Measurements from ENCODE around the gene DNAJC11.
"Not testable (repeated sequence)": the region's sequence is repeated elsewhere in the genome, so short reads cannot be mapped to it uniquely, and the experiment has no call there.

The DNAJC11 gene

DNA sequence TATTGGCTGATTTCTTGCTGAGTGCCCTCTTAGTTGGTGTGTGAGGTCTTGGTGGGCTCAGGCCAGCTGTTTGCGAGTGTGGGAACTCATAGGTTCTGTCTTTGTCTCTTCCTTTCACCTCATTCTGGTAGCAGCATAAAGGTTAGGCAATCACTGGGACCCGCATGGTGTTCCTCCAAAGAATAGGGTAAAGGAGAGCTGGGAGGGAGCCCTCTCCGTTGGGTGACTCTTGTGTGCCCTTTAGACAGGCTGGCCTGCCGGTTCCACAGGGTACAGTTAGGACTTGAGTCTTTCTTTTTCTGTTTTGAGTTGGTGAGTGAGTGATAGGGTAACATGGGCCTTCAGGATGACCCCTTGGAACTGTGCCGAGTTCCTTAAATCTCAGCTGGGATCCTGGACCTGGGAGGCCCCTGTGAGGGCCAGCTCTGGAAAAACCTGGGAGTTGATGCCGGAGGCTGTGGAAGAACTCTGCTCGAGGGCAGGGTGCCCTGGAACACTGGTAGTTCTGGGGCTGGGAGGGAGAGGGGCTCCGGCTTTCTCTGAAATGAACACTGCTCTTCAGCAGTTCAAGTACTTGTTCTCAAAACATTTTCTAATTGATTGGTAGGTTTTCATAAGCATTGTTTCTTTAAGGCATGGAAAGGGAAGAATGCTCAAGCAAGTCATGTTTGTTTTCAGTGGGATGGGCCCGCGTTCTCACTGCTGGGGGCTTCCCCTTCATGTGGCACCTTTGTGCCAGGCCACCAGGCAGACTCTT lies 79.0 kb downstream of the DNAJC11 start:
- no peak for DNase-seq

DNA sequence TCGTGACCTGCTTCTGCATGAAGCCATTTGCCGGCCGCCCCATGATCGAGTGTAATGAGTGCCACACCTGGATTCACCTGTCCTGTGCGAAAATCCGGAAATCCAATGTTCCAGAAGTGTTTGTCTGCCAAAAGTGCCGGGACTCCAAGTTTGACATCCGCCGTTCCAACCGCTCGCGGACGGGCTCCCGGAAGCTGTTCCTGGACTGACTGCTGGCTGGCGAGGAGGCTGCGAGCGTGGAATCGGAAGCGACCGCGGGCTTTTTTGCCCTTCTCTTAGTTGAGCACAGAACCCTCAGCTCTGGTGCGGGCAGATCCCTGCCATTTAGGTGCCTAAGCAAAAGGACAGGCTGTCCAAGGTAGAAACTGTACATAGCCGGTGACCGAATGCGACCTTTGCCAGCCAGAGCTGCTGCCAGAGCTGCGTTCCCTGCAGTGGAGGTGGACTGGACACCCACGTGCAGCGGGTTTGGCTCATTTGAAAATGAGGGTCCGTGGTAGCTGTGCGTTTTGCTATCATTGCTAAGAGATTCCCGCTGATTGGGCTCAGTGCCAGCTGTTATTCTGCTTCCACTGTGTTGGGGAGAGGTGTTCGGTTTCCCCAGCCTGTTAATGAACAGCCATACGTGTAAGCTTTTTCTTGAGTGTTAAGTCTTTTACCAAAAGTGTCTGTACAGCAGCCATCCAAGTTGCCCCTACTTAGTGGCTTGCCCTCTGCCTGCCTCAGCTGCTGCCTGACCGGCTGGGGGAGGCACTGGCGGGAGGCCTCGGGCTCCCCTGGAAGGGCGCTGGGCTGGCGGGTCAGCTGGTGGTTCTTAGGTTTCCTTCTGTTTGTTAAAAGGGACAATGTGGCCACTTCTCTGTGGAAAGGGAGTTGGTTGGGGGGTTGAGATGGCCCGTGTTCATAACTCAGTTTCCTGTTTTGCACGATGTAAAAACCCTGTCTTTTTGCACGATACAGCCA lies 79.9 kb downstream of the DNAJC11 start:
- DNase-seq, result no peak

DNA sequence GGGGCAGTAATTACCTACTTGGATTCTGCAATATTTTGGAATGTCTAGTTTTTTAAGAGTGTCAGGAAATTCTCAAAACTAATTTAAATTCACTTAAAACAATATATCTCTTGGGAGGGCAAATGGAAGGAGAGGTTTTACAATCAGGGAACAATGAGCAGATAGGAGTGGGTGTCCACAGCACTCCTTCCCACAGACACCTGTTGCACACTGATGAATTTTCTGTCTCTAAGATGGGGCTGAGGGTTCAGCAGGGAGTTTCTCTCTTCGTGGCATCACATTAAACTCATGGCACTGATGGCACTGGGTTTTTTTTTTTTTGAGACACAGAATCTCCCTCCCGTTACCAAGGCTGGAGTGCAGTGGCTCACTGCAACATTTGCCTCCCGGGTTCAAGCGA lies 82.6 kb downstream of the DNAJC11 start:
- no peak for DNase-seq

DNA sequence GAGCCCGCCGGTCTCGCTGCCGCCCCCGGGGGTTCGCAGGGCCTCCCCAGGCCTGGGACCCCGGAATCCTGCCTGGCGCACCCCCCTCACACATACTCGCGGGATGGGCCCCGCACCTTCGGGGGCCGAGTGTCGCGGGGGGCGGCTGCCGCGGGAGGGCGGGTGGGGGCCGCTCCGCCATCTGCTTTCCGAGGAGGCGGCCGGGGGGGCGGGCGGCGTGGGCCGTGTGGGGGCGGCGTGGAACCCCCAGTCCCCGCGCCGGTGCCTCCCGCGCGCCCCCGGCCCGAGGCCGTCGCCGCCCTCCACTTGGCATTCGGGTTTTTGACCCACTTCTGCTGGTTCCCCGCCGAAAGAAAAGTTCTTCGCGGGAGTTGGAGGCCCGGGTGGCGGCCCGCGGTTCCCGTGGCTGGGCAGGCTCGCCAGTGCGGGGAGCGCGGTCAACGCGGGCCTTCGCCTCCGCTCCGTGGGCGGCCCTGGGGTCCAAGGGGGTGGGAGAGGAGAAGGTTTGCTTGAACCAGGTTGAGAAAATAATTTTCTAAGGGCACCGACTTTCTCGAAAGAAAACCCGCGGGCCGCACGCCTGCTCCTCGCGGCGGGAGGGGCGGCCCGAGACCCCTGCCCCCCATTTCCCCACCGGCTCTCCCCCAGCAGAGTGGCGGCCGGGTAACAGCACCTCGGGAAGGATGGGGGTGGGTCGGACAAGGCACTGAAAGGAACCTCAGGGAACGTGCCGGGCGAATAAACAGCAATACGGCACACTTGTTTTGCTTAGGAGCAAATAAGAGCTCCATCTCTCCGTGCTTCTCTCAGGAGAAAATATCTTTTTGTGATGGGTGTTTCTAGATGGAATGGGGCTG lies 86.5 kb downstream of the DNAJC11 start:
- no peak for DNase-seq

DNA sequence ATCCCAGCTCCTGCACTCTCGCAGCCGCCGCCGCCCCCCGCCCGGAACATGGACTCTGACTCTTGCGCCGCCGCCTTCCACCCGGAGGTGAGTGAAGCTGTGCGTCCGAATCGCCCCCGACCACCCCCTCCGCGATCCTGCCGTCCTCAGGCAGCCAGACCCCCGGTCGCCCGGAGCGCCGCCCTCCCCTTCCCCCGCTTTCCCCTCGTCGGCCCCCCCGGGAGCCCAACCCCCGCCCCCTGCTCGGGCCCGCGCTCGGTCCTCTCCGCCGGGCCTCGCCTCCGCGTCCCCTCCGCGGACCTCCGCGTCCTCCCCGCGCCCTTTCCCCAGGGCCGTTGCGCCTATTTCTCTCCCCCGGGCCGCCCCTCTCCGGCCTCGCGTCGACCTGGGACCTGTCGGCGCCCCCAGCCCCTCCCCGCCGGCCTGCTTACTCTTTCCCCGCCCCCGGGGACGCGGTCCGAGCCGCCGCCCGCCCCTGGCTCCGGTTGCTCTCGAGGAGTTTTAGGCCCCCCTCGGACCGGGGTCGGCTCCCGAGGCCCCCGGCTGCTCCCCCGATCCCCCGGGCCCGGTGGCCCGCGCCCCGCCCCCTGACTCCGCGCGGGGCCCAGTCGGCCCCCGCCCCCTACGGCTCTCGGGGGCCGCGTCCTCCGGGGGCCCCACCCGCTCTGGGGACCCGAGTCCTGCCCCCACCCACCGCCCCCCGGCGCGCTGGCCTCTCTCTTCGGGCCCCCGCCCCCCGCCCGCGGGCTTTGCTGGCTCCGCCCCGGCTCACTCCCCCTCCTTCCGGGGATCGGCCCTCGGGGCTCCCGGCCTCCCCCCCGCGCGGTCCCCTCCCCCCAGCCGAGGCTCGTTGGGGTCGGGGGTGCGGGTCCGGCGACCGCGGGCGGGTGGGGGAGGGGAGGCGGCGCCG lies 87.3 kb downstream of the DNAJC11 start:
- no peak for DNase-seq

DNA sequence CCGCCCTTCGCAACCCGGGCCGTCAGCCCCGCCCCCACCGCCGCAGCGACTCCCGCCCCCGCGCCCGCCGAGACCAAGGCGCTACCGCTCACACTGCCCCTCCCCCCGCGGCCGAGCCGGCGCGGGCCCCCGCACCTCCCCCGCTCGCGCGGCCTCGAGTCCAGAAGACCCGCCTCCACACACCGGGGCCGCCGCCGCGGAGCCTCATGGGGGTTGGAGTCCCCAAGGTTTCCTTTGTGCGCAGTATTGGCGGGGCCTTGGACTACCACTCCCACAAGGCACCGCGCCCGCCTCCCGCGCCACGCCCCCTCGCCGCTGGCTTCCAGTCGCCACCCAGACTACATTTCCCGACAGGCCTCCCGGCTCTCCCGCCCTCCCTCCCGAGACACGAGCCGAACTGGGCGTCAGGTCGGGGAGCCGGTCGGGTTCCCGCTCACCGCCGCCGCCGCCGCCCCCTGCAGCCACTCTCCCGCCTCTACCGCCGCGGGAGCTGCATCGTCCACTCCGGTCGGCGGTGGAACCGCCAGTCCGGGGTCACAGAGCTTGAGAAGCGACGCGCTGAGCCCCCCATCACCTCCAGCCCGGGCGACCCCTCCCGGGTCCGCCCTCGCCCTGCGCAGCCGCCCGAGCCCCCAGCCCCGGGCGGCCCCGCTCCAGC lies 88.1 kb downstream of the DNAJC11 start, which contains the start of gene PHF13:
TSS of gene PHF13 (plus strand) at position 371 of the 658 bp plus-strand sequence. CDS start 336 bp downstream, outside the sequence.
- peak; percentile 96 for DNase-seq

DNA sequence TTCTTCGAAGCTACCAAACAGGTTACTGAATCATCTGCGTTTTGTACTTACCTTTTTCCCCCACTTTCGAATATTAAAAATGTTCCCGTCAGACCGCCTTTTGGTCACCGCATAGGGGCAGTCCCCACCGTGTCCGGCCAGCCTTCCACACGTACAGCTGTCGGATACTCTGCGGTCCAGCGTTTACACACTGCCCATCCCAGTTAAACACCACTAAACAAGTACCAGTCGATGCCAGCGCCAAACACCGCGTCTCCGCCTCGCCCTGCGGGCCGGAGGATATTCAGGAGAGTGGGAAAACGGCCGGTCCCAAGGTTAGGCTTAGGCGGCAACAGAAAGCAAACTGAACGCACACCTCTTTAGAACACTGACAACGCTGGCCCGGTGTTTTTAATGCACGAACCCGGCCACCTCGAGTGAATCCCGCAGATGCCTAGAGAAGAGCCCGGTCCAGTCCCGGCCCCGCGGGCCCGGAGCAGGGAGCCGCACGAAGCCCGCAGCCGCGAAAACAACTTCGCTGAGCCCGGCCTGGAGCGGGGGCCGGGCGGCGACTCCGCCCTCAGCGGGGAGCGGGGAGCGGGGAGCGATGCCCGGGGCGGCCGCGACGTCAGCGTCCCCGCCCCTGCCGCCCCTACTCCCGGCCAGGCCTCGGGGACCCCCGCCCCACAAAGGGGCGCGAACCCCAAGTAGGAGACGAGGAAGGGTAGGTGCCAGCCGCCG lies 88.8 kb downstream of the DNAJC11 start:
- DNase-seq, result no peak

DNA sequence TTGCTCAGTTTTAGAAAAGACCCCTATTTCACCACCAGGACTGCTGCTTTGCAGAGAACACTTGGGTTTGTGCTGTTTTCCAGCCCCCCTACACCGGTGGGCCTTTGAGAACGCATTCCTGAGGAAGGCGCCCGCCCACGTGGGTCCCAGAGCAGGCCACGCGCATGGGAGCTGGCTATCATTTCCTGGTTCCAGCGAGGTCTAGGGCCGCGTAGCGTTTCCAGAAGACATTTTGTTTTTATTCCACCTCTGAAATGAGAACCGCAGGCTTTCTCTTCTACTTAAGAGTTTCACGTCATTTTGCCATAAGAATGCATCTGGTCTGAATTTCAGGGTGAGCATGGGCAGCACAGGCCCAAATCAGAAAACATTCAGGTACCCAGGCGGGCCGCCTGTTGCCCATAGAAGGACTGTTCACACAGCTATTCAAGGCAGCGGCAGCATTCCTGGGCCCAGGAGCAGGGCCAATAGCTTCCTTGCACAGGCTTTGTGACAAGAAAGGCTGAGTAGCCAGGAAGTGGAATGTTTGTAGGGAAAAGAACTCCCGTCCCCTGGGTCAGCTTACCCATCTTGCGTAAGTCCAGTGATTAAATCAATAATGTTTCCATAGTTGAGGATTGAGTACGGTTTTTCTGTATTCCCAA lies 97.6 kb downstream of the DNAJC11 start:
- DNase-seq, result peak; percentile 61

DNA sequence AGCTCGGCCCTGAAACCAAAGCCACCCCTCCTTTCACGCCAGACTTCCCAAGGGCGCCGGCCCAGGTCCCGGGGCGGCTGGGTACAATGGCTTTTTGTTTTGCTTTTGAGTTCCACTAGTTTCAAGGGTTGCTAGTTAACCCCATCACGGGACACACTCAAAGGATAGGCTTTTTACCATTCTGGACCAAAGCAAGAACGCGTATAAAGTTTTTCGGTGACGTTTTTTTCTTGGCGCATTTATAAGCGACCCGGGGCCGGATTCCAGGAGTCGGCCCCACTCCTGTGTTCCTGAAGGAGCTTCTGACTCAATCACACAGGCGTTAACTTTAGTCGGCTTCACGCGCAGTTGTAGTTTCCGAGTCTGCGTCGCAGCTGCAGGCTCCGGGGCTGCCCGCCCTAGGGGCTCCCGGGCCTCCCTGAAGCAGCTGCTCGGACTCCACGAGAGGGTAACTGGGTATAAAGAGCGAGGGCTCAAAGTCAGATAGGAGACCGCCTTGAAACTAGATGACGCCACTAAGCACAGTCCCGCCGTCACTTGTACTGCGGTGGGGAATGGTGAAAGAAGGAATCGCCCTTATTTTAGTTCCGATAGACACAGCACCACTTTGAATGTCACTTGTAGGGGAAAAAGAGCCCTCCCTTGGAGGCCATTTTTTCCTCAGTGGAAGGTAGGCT lies 98.2 kb downstream of the DNAJC11 start:
- peak; percentile 65 for DNase-seq

DNA sequence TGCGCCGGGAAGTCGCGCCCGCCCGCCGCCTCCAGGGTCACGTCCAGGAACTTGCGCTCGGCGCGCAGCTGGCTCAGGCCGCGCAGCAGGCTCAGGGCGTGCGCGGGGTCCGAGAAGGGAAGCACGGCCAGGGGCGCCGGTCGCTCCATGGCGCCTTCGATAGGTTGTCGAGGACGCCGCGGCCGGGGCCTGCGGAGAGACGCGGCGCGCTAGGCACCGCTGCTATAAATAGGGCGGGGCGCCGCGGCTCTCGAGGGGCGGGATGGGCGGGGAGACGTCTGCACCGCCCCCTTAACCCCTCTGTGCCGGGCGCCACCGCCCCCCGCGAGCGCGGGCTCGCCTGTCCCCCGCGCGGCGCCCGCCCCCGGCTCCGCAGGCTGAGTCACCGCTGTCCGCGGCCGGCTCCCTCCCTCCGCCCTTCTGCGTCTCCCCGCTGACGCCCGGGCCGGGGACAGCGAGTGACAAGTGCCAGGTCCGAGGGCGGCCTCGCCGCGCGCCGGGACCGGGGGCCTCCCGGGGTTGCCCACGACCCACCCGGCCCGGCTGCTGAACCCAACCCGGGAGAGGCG lies 98.9 kb downstream of the DNAJC11 start, which contains the start of gene KLHL21:
TSS of gene KLHL21 (minus strand) at position 201 of the 569 bp plus-strand sequence. CDS start at position 149, 52 bp downstream.
- DNase-seq, result peak; percentile 79

DNA sequence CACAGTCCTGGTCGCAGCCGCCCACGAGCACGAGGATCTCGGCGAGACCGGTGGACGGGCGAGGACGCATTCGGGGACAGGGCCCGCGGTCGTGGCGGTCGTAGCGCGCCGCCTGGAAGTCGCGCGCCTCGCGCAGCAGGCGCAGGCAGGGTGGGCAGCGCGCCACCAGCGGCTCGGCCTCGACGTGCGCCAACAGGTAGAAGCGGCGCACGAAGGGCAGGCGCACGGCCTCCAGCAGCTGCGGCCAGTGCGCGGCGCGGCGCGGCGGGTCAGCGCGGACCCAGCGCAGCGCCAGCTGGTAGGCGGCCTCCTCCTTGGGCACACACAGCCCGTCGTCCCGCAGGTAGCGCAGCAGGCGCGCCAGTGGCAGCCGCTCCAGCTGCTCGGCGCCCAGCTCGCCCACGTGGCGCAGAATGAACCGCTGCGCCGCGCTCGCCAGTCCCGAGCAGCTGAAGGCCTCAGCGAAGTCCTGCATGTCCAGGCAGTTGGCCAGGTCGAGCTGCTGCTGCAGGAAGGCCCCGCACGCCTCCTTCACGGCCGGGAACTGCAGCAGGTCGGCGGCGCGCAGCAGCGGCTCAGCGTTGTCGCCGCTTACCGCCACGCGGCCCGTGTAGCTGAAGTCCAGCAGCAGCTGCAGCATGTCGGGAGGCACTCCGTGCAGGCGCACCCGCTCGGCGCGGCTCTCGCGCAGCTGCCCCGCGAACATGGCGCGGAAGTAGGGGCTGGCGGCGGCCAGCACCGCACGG lies 99.5 kb downstream of the DNAJC11 start:
- DNase-seq, result no peak

DNA sequence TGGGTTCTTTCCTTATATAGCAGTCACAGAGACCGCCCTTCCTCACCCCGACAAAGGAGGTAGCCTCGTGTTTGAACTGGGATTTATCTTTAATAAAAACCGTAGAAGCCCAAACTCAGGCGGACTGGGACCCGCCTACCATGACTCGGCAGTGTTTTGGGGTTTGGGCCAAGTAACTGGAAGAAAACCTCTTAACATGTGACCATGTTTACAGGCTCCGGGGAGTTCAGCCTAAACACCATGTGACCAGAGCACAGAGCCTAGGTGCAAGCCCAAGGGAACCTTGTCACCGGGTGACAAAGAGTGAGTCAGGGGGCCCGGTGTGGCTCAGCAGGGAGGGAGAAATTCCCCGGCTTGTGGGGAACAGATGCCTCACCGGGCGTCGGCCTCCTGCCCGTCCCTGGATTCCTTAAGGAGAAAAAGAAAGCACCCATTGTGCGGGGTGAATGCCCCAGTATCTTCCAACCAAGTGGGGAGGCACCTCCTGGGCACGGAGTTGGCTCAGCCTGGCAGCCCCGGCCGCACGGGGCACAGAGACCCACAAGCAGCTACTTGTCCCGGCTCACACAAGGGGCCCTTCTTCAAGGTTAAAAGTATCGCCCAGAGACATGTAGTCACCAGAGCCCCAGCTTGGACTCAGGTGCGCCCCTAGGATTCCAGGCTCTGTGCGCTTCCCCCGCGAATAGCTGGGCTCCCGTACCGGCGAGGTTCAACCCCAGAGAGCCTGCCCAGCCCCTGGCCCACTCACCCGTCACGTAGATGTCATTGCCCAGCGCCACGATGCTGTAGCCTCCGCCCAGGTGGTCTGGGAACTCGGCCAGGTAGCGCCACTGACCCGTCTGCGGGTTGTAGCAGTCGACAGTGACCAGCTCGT lies 100.3 kb downstream of the DNAJC11 start:
- peak; percentile 80 for DNase-seq

DNA sequence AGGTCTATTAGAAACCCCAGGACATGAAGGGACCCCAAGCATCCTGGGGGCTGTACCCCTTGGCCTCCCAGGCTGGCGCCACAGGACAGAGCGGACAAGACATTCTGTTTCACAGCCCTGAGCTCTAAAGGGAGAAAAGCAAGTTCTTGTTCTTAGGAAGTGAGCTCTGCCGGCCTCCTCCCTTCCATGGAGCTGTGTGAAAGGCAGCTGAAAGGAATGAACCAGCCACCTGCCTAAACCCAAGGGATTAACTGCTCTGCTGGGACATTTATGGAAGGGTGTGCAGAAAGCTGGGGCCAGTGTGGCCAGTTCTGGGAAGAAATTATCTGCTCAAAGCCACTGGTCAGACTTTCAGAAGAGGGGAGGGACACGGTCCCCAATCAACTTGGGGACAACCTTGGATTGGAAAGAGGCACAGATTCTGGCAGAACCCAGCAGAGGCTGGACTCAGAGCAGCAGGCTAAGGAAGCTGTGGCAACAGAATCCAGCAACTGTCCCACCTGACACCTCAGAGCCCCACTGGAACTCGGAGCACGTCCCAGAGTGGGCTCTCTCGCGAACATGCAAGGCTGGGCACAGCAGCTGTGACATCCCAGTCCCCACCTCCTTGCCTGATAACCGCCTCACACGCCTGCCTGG lies 101.1 kb downstream of the DNAJC11 start:
- DNase-seq, result no peak

DNA sequence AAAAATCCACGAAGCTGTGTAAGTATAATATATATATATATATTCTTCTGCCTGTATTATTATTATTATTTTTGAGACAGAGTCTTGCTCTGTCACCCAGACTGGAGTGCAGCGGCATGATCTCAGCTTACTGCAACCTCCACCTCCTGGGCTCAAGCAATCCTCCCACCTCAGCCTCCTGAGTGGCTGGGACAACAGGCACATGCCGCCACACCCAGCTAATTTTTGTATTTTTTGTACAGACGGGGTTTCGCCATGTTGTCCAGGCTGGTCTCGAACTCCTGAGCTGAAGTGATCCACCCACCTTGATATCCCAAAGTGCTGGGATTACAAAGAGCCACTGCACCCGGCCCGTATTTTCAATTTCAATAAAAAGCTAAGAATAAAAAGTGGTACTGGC lies 101.6 kb downstream of the DNAJC11 start:
- DNase-seq, result not testable (repeated sequence)

DNA sequence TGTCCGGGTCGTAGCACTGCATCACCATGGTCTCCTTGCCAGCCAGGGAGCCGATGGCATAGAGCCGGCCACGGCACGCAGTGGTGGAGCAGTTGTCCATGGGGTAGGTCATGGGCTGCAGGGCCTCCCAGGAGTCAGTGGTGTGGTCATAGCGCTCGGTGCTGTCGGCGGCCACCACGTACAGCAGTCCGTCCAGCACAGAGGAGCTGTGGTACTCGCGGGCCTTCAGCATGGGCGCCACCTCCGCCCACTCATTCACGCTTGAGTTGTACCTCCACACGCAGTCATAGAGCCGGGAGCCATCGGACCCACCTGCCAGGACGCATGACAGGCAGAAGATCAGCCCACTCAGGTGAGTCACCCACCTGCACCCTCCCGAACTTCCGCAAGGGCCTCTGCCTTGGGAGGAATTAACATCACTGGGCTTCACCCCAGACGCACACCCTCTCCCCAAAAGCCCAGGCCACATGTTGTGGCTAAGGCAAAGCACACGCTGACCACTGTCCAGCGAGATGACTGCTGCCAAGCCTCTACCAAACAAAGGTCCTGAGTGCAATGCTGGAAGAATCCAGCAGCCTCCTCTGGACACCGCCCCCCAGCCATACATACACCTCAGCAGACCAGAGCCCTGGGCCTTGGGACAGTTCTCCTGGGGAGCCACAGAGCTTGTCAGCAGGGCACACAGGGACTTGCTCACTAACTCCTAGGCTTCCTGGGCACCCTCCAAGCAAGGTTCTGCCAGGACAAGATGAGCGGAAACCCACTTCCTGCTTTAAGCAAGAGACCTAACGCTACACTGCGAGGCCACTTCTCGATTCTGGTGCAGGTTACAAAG lies 102.3 kb downstream of the DNAJC11 start:
- peak; percentile 87 for DNase-seq

DNA sequence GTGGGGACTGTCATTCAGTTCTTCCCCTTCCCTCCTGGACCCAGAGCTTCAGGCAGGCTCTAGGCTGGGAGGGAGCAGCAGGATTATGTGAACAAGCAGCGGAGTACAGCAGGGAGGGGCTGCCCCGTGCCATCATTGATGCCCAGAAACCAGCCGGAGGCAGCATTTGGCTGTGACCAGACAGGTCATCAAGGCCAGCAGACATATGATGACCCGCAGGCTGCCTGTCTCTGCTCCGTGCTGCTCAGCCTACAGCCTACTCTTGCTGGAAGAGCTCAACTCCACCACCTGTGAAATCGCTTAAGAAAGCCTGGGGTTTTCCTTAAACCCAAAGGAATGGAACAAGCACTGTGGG lies 103.9 kb downstream of the DNAJC11 start:
- DNase-seq, result no peak

Data from GF-D8 (cell line).